HEK293T (cell line): ENCODE results near the gene LOXL4.

ENCODE experiments used
- CTCF ChIA-PET: fragments of 350-600 bp; formaldehyde crosslinking; extraction: SDS; loops from one replicate; lab custom pipeline; 2021; ENCODE audit warnings: antibody characterized with exemption, inconsistent platforms; lab: Yijun Ruan, JAX
- POLR2A ChIA-PET: fragments of 350-600 bp; formaldehyde crosslinking; extraction: SDS; loops from one replicate; lab custom pipeline; 2020; ENCODE audit warnings: antibody characterized with exemption, inconsistent platforms; lab: Yijun Ruan, JAX
- DNase-seq: peaks from one replicate; pipeline ENCODE4 v3.0.0; 2012; ENCODE audit warnings: mixed read lengths; ENCODE audit errors: extremely low spot score
- ARNT ChIP-seq: fragments of 450-650 bp; IDR thresholded peaks from 2 replicates; pipeline ENCODE4 v1.6.1; 2017; ENCODE audit warnings: mild to moderate bottlenecking
- BHLHE40 ChIP-seq: fragments of 450-650 bp; IDR thresholded peaks from 2 replicates; pipeline ENCODE4 v1.6.1; 2016; ENCODE audit warnings: mild to moderate bottlenecking, moderate library complexity, borderline replicate concordance
- CTBP1 ChIP-seq: fragments of 450-650 bp; IDR thresholded peaks from 2 replicates; pipeline ENCODE4 v1.6.1; 2016; ENCODE audit warnings: borderline replicate concordance
- ELF4 ChIP-seq: fragments of 450-650 bp; IDR thresholded peaks from 2 replicates; pipeline ENCODE4 v1.6.1; 2017; ENCODE audit warnings: antibody characterized with exemption
- FOXA1 ChIP-seq: fragments of 450-650 bp; IDR thresholded peaks from 2 replicates; pipeline ENCODE4 v1.6.1; 2016; ENCODE audit warnings: mild to moderate bottlenecking
- FOXK2 ChIP-seq: fragments of 450-650 bp; IDR thresholded peaks from 2 replicates; pipeline ENCODE4 v1.6.1; 2016; ENCODE audit warnings: mild to moderate bottlenecking
- FOXM1 ChIP-seq: fragments of 450-650 bp; IDR thresholded peaks from 2 replicates; pipeline ENCODE4 v1.6.1; 2017; ENCODE audit warnings: mild to moderate bottlenecking, borderline replicate concordance
- HDGF ChIP-seq: fragments of 450-650 bp; IDR thresholded peaks from 2 replicates; pipeline ENCODE4 v1.6.1; 2017; ENCODE audit warnings: antibody characterized with exemption, borderline replicate concordance
- L3MBTL2 ChIP-seq: fragments of 450-650 bp; conservative IDR thresholded peaks from 2 replicates; pipeline ENCODE4 v1.6.1; 2016; ENCODE audit warnings: mild to moderate bottlenecking
- LEF1 ChIP-seq: fragments of 450-650 bp; IDR thresholded peaks from 2 replicates; pipeline ENCODE4 v1.6.1; 2017; ENCODE audit warnings: mild to moderate bottlenecking, borderline replicate concordance
- NFRKB ChIP-seq: fragments of 450-650 bp; IDR thresholded peaks from 2 replicates; pipeline ENCODE4 v1.6.1; 2016; ENCODE audit warnings: mild to moderate bottlenecking, moderate library complexity
- SP1 ChIP-seq: fragments of 450-650 bp; IDR thresholded peaks from 2 replicates; pipeline ENCODE4 v1.6.1; 2017
- SUZ12 ChIP-seq: fragments of 450-650 bp; IDR thresholded peaks from 2 replicates; pipeline ENCODE4 v1.6.1; 2016; ENCODE audit warnings: mild to moderate bottlenecking
- TARDBP ChIP-seq: fragments of 450-650 bp; IDR thresholded peaks from 2 replicates; pipeline ENCODE4 v1.6.1; 2016
- ZNF384 ChIP-seq: fragments of 450-650 bp; IDR thresholded peaks from 2 replicates; pipeline ENCODE4 v1.6.1; 2016
- TF ChIP-seq, protein P1 (sequence below): fragments of 450-650 bp; IDR thresholded peaks from 2 replicates; pipeline ENCODE4 v1.6.1; 2016

LOXL4 gene

DNA sequence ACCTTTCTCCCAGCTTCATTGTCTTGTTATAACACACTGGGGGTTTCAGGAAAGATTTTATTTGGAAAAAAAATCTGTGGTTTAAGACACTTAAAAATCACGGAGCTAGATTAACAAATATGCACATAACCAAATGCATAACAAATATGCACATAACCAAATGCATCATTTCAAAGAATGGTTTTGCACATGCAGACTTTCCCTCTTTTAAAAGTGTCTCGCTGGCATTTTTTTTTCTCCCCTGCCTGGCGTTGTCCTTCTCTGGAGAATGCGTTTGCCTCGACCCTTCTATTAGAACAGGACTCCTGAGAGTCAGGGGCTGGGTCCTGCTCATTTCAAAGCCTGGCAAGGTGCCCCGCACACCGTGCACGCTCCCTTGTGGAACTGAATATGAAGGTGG is 42.7 kb upstream of the LOXL4 start:
- ChIA-PET CTCF (interaction anchor here (0.6 to 2.8 kb wide), 3 partner anchors 49 to 140 kb away, joined by 4 to 49 read pairs (median 18); no protein-coding TSS in a partner anchor), POLR2A (no interaction called here)
- no peak for DNase-seq
- no peak for TF ChIP-seq ZNF384
- TF ChIP-seq ELF4: no peak
- TF ChIP-seq NFRKB: no peak
- TF ChIP-seq BHLHE40: no peak
- no peak for TF ChIP-seq CTBP1
- no peak for TF ChIP-seq L3MBTL2
- TF ChIP-seq LEF1: no peak

DNA sequence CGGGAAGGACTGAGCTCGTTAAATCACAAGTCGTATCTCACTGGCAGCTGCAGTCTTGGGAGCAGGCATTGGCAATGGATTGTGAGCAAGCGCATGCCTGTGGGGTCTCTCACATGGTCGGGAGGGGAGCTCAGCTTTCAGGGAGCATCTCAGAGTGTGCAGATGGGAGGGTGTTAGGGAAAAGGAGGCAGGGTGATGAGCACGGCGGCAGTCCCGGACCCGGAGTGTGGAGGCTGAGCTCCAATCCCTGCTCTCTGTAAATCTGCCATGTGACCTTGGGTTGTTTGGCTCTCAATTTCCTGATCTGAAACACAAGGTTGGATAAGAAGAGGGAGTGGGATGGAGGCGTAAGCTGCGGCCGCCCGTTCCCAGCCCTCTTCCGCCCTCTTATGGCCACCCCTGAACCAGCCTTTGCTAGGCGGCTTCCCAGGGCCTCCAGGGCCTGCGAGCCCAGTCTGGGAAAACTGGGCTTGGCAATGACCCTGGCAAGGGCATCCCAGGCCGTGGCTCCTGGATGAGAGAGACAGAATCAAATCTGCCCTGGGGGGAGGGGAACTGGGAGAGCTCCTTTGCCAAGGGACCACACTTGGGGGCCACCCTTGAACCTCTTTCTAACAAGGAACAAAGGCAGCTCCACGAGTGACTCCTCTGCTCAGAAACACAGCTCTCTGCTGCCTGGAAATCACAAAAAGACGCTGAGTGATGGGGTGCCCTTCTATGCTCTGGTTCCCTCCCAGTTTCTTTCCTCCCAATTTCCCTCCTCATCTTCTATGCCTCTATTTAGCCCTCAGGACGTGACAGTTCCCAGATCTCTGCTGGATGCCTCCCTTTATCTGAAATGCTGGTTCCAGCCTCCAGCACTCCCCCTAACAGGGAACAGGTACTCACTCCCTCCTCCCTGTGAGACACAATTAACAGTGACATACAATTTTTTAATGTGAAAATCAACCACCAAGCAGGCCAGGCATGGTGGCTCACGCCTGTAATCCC is 41.7 kb upstream of the LOXL4 start:
- CTCF ChIA-PET: interaction anchor here (0.6 to 2.8 kb wide), 20 partner anchors 8 to 176 kb away, joined by 3 to 49 read pairs (median 4); partner anchors contain the start of gene R3HCC1L
- TF ChIP-seq L3MBTL2 (peak; percentile 62; the same call in 1 of the 2 replicates), LEF1 (no peak), HDGF (no peak)
- peak; percentile 94 for DNase-seq
- POLR2A ChIA-PET: interaction anchor here (0.8 to 1.2 kb wide), 4 partner anchors 13 to 413 kb away, joined by 3 to 4 read pairs (median 3); no protein-coding TSS in a partner anchor

DNA sequence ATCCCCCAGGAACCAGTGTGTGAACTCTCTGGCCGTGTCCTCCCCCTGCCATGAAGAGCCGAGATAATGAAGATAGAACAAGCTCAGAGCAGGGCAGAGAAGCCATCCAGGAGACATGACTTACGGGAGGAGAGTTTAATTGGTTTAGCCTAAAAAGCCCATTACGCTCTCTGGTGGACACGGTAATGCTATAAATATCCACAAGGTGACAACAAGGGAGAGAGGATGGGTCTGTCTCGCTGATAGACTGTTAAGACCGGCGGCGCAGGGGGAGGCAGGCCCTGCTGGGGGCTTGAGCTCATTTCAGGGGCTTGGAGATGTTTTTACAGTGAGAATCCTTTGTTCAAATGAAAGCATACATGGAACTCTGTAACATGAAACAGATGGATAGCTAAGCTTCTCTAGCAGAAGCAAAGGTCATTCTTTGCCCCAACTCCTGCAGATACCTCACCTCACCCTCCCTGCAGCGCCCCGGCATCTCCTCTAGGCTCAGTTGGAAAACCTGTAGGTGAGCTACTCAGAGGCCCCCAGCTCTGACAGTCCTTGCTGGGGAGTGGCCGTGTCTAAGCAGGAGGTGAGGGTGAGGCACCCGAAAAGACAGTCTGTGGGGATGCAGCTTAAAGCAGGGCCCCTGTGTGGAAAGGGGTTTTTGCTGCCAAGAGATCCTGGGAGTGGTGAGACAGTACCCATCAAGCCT is 40.8 kb upstream of the LOXL4 start:
- ChIA-PET POLR2A (interaction anchor here (0.8 to 1.2 kb wide), 2 partner anchors 54 to 412 kb away, joined by 3 read pairs; no protein-coding TSS in a partner anchor), CTCF (interaction anchor here (0.7 to 2.8 kb wide), 20 partner anchors 9 to 175 kb away, joined by 3 to 49 read pairs (median 4); partner anchors contain the start of gene R3HCC1L)
- TF ChIP-seq FOXK2 (no peak), TARDBP (no peak), ZNF384 (no peak), FOXM1 (no peak), HDGF (no peak), CTBP1 (no peak), ELF4 (no peak), FOXA1 (no peak)
- no peak for DNase-seq

DNA sequence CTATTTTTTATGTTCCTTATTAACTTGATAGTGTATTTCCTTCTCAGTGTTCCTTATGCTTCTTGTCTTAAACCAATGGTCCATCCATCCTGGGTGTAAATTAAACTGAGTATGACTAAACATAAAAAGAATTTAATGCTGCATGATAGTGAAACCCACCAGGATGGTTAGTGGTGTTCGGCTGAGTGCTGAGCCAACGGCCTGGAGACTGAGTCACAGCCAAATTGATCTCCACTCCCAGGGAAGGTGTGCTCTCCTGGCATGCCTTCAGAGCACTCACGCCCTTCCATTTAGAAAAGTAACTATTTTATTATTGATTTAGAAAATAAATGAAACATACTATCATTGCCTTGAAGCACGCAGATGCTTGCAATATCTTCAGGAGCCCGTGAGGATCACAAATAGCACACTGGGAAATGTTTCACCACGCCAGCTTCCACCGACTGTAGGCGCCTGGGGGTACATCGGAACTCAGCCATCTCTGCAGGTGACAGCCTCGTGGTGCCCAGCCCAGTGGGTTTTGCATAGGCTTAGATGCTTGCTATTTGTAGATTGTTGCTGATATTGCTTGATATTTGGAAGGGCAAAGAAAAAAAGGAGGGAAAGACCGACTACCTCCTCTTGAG is 40.0 kb upstream of the LOXL4 start:
- ChIA-PET CTCF (interaction anchor here (0.9 to 2.8 kb wide), 8 partner anchors 10 to 145 kb away, joined by 3 to 49 read pairs (median 6); no protein-coding TSS in a partner anchor), POLR2A (no interaction called here)
- DNase-seq: no peak
- TF ChIP-seq FOXK2 (no peak), ARNT (no peak), CTBP1 (no peak), BHLHE40 (no peak), FOXA1 (no peak), HDGF (no peak), LEF1 (no peak), SUZ12 (no peak), ZNF384 (no peak), SP1 (no peak), ELF4 (no peak), L3MBTL2 (no peak), NFRKB (no peak), TARDBP (no peak), FOXM1 (no peak)
- TF ChIP-seq, protein P1, sequence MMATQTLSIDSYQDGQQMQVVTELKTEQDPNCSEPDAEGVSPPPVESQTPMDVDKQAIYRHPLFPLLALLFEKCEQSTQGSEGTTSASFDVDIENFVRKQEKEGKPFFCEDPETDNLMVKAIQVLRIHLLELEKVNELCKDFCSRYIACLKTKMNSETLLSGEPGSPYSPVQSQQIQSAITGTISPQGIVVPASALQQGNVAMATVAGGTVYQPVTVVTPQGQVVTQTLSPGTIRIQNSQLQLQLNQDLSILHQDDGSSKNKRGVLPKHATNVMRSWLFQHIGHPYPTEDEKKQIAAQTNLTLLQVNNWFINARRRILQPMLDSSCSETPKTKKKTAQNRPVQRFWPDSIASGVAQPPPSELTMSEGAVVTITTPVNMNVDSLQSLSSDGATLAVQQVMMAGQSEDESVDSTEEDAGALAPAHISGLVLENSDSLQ: no peak

DNA sequence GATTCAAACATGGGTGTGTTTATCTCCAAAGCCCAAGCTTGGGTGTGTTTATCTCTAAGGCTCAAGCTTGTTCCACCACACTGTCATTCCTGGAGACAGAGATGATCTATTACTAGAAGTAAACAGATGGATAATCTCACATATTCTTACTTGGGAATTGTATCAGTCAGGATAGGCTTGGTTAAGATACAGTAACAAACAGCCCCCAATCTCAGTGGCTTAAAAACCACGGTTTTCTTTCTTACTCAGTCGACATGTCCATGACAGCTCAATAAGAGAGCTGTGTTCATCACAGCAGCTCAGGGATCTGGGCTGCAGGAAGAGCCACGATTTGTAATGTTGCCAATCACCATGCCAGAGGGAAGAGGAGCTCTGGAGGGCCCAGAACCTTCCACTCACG is 38.5 kb upstream of the LOXL4 start:
- no peak for DNase-seq
- ChIA-PET CTCF (interaction anchor here (0.8 to 1.8 kb wide), 3 partner anchors 11 to 136 kb away, joined by 3 to 4 read pairs (median 3); no protein-coding TSS in a partner anchor), POLR2A (no interaction called here)

DNA sequence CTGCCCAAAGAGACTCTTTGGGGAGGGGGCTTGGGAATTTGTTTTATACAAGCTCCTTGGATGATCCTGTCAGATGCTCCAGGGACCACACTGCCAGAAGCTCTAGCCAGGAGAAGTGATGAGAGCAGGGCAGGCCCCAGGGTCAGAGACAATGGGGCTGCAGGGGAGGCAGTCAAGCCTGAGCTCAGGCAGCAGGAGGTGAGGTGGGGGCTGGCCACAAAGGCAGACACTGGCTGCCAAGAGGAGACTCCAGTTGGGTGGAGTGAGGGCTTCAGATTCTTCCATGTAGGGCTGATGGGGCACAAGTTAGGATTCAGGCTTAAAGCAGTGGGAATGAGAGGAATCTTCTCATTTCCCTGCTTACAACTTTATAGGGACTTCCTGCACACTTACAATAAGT is 35.6 kb upstream of the LOXL4 start:
- DNase-seq: no peak
- no peak for TF ChIP-seq CTBP1
- TF ChIP-seq NFRKB: no peak
- TF ChIP-seq, protein P1: no peak
- TF ChIP-seq ZNF384: no peak
- no peak for TF ChIP-seq ARNT
- TF ChIP-seq BHLHE40: no peak
- no peak for TF ChIP-seq ELF4
- TF ChIP-seq TARDBP: no peak
- TF ChIP-seq FOXK2: no peak
- TF ChIP-seq SP1: no peak
- no peak for TF ChIP-seq FOXM1
- TF ChIP-seq LEF1: no peak
- ChIA-PET POLR2A (no interaction called here), CTCF (no interaction called here)

More for the DNA sequence above, 38.5 kb upstream of the LOXL4 start:
- no peak for TF ChIP-seq HDGF
